ENCODE results near the gene SMIM29.

The SMIM29 gene

GRCh38 chr6:34223956-34224940, 24.6 kb downstream of the SMIM29 start:
- DNase-seq = peak; percentile 94

- no peak for DNase-seq
Observed at GRCh38 chr6:34223381-34223955, 25.3 kb downstream of the SMIM29 start.

- DNase-seq = no peak
Observed at GRCh38 chr6:34218691-34219090, 30.1 kb downstream of the SMIM29 start.

GRCh38 chr6:34213772-34214171, 35.0 kb downstream of the SMIM29 start:
- DNase-seq = no peak

- peak; percentile 45 for DNase-seq
Observed at GRCh38 chr6:34207695-34208443, 40.9 kb downstream of the SMIM29 start.

- DNase-seq = no peak
Observed at GRCh38 chr6:34206726-34207125, 42.1 kb downstream of the SMIM29 start.

- DNase-seq = no peak
Observed at GRCh38 chr6:34205916-34206315, 42.9 kb downstream of the SMIM29 start.

- DNase-seq = no peak
Observed at GRCh38 chr6:34205466-34205865, 43.3 kb downstream of the SMIM29 start.

- DNase-seq = no peak
Observed at GRCh38 chr6:34204693-34205092, 44.1 kb downstream of the SMIM29 start.

GRCh38 chr6:34202329-34203201, 46.2 kb downstream of the SMIM29 start:
- no peak for DNase-seq

- no peak for DNase-seq
Observed at GRCh38 chr6:34201455-34202107, 47.2 kb downstream of the SMIM29 start.

- no peak for DNase-seq
Observed at GRCh38 chr6:34200340-34200971, 48.4 kb downstream of the SMIM29 start.

- no peak for DNase-seq
Observed at GRCh38 chr6:34196833-34197195, 52.0 kb downstream of the SMIM29 start.
